H1 (cell line): ENCODE results near the gene STK32A. TPM values are rescaled to one million over a fixed set of nuclear protein-coding genes. Genes with fewer than 3 reads are reported as not detected.

Experiments used
- CTCF ChIA-PET: fragments of 300-600 bp; sonication (Branson Sonifier 250); formaldehyde crosslinking; loops from one replicate; lab custom pipeline; 2021; ENCODE audit not compliant: partially characterized antibody; lab: Charles Lee
- POLR2A ChIA-PET: fragments of 300-600 bp; sonication (Branson Sonifier 250); formaldehyde crosslinking; loops from one replicate; lab custom pipeline; 2021; ENCODE audit warnings: inconsistent platforms; ENCODE audit not compliant: partially characterized antibody; lab: Charles Lee
- DNase-seq, 2 experiments: peaks; one replicate each; pipeline versions ENCODE4 v3.0.0 to v3.0.0-alpha.2; 2010 to 2022; ENCODE audit warnings: low spot score in 2 of 2, low read depth in 1 of 2, mixed read lengths in 1 of 2
- FAIRE-seq: peaks from 2 replicates; lab custom pipeline; 2011; peaks lifted over from hg19 to GRCh38; lab: Jason Lieb, UNC
- H2AFZ ChIP-seq: 2 replicates; pipeline ENCODE4 v1.8.1; 2012; ENCODE audit warnings: low read length, inconsistent platforms
- H2AK5ac ChIP-seq: 2 replicates; pipeline ENCODE4 v1.6.1; 2013; ENCODE audit warnings: low read depth, low read length
- H2BK120ac ChIP-seq: replicated peaks from 2 replicates; pipeline ENCODE3; 2013; ENCODE audit warnings: low read depth, low read length, inconsistent platforms
- H2BK12ac ChIP-seq: 2 replicates; pipeline ENCODE4 v1.6.1; 2013; ENCODE audit warnings: low read depth, low read length
- H2BK15ac ChIP-seq: 2 replicates; pipeline ENCODE4 v1.6.1; 2013; ENCODE audit warnings: low read length
- H2BK20ac ChIP-seq: 2 replicates; pipeline ENCODE4 v1.6.1; 2013; ENCODE audit warnings: low read length
- H2BK5ac ChIP-seq: 2 replicates; pipeline ENCODE4 v1.6.1; 2013; ENCODE audit warnings: low read depth, low read length
- H3K14ac ChIP-seq: 2 replicates; pipeline ENCODE4 v1.6.1; 2013; ENCODE audit warnings: inconsistent platforms; ENCODE audit not compliant: insufficient read length
- H3K18ac ChIP-seq: 2 replicates; pipeline ENCODE4 v1.6.1; 2013; ENCODE audit warnings: low read length; ENCODE audit errors: extremely low read depth
- H3K23ac ChIP-seq: 2 replicates; pipeline ENCODE4 v1.6.1; 2013; ENCODE audit warnings: inconsistent platforms; ENCODE audit not compliant: insufficient read length
- H3K23me2 ChIP-seq: 2 replicates; pipeline ENCODE4 v1.6.1; 2013; ENCODE audit warnings: low read depth, low read length
- H3K27ac ChIP-seq: 2 replicates; pipeline ENCODE4 v1.6.1; 2011; ENCODE audit warnings: low read depth, low read length, inconsistent platforms
- H3K27me3 ChIP-seq, 4 experiments: replicated peaks in 1 of 4; 1 replicate in 1 of 4; 2 replicates in 3 of 4; pipeline versions ENCODE4 v1.6.1 to v1.8.1; 2011 to 2013; ENCODE audit warnings: low read length in 3 of 4, mild to moderate bottlenecking in 3 of 4, inconsistent platforms in 2 of 4, mixed read lengths in 2 of 4, moderate library complexity in 1 of 4; ENCODE audit not compliant: control insufficient read depth in 3 of 4, insufficient read depth in 3 of 4; ENCODE audit errors: extremely low read depth in 1 of 4
- H3K36me3 ChIP-seq, 4 experiments: 2 replicates each; pipeline versions ENCODE4 v1.6.1 to v1.8.1; 2011 to 2013; ENCODE audit warnings: mild to moderate bottlenecking in 4 of 4, low read length in 3 of 4, moderate library complexity in 2 of 4, control low read depth in 1 of 4, inconsistent platforms in 1 of 4; ENCODE audit not compliant: insufficient read depth in 4 of 4, control insufficient read depth in 2 of 4
- H3K4ac ChIP-seq: replicated peaks from 2 replicates; pipeline ENCODE3; 2013; ENCODE audit warnings: low read length, low read depth, mixed read lengths, inconsistent platforms; ENCODE audit not compliant: insufficient read length
- H3K4me1 ChIP-seq, 4 experiments: replicated peaks in 1 of 4; 1 replicate in 1 of 4; 2 replicates in 3 of 4; pipeline versions ENCODE4 v1.6.1 to v1.8.1; 2011 to 2013; ENCODE audit warnings: low read length in 3 of 4, inconsistent platforms in 2 of 4, mixed read lengths in 1 of 4; ENCODE audit not compliant: insufficient read depth in 4 of 4, control insufficient read depth in 3 of 4
- H3K4me2 ChIP-seq, 2 experiments: 2 replicates each; pipeline versions ENCODE4 v1.6.1 to v1.8.1; 2011 to 2013; ENCODE audit warnings: low read depth in 2 of 2, low read length in 2 of 2, control low read depth in 1 of 2, inconsistent platforms in 1 of 2, mild to moderate bottlenecking in 1 of 2; ENCODE audit not compliant: insufficient read depth in 1 of 2
- H3K4me3 ChIP-seq, 4 experiments: fragments of 200-600, 300-600 bp in 1 of 4; sonication (generic), shearing (Covaris generic), sonication (Bioruptor Twin) in 1 of 4; 2 replicates each; pipeline versions ENCODE4 v1.5.1 to v1.8.1; 2011 to 2016; ENCODE audit warnings: low read length in 4 of 4, low read depth in 3 of 4, control low read depth in 2 of 4, inconsistent platforms in 2 of 4, mild to moderate bottlenecking in 2 of 4, mixed read lengths in 1 of 4, moderate library complexity in 1 of 4; ENCODE audit not compliant: insufficient read depth in 2 of 4; ENCODE audit errors: extremely low read depth in 1 of 4
- H3K56ac ChIP-seq: replicated peaks from 2 replicates; pipeline ENCODE3; 2013; ENCODE audit warnings: low read depth, mild to moderate bottlenecking, mixed read lengths, low read length, inconsistent platforms; ENCODE audit not compliant: insufficient read length
- H3K79me1 ChIP-seq: 2 replicates; pipeline ENCODE4 v1.6.1; 2013; ENCODE audit warnings: low read depth, low read length, control low read depth
- H3K79me2 ChIP-seq, 2 experiments: 2 replicates each; pipeline versions ENCODE4 v1.6.1 to v1.8.1; 2012 to 2013; ENCODE audit warnings: low read length in 2 of 2, mild to moderate bottlenecking in 2 of 2, inconsistent platforms in 1 of 2; ENCODE audit not compliant: insufficient read depth in 2 of 2, control insufficient read depth in 1 of 2
- H3K9ac ChIP-seq, 4 experiments: replicated peaks in 1 of 4; 1 replicate in 1 of 4; 2 replicates in 3 of 4; pipeline versions ENCODE4 v1.6.1 to v1.8.1; 2011 to 2013; ENCODE audit warnings: low read depth in 3 of 4, low read length in 3 of 4, control low read depth in 2 of 4, mild to moderate bottlenecking in 2 of 4, moderate library complexity in 2 of 4, inconsistent platforms in 1 of 4; ENCODE audit errors: extremely low read depth in 1 of 4
- H3K9me3 ChIP-seq, 2 experiments: 2 replicates each; pipeline versions ENCODE4 v1.6.1 to v1.8.1; 2012 to 2013; ENCODE audit warnings: mild to moderate bottlenecking in 2 of 2, moderate library complexity in 2 of 2, control low read depth in 1 of 2, inconsistent platforms in 1 of 2, low read depth in 1 of 2, low read length in 1 of 2, mixed read lengths in 1 of 2; ENCODE audit not compliant: insufficient read depth in 2 of 2
- H4K20me1 ChIP-seq, 2 experiments: replicated peaks in 1 of 2; 2 replicates each; pipeline versions ENCODE3 to v1.8.1; 2011 to 2013; ENCODE audit warnings: inconsistent platforms in 2 of 2, low read length in 2 of 2, mild to moderate bottlenecking in 1 of 2; ENCODE audit not compliant: insufficient read depth in 2 of 2, control insufficient read depth in 1 of 2
- H4K5ac ChIP-seq: 2 replicates; pipeline ENCODE4 v1.6.1; 2013; ENCODE audit warnings: low read length, low read depth, mixed read lengths, inconsistent platforms; ENCODE audit not compliant: insufficient read length
- H4K8ac ChIP-seq: 2 replicates; pipeline ENCODE4 v1.8.0; 2013; ENCODE audit warnings: mild to moderate bottlenecking, moderate library complexity, low read length, inconsistent platforms; ENCODE audit not compliant: insufficient read depth; ENCODE audit errors: extremely low read depth
- H4K91ac ChIP-seq: replicated peaks from 2 replicates; pipeline ENCODE3; 2013; ENCODE audit warnings: low read length, mixed read lengths, inconsistent platforms; ENCODE audit not compliant: insufficient read length
- ASH2L ChIP-seq: fragments of 200-600, 300-600 bp; sonication (generic); IDR thresholded peaks from one replicate; pipeline ENCODE4 v1.7.1; 2017; ENCODE audit warnings: low read length
- BRCA1 ChIP-seq: IDR thresholded peaks from 2 replicates; pipeline ENCODE4 v1.6.1; 2012; ENCODE audit warnings: low read depth, low read length, improper control_type of control experiment
- RAD21 ChIP-seq, 2 experiments: IDR thresholded peaks in 1 of 2; conservative IDR thresholded peaks in 1 of 2; 2 replicates each; pipeline ENCODE4 v1.6.1; 2011; ENCODE audit warnings: low read depth in 2 of 2, low read length in 2 of 2, improper control_type of control experiment in 1 of 2, inconsistent platforms in 1 of 2, mild to moderate bottlenecking in 1 of 2, moderate library complexity in 1 of 2
- WGBS, 2 experiments: shearing (Covaris generic) in 1 of 2; methylation state at CpG; one replicate each; pipeline versions ENCODE4 v1.1.6 to v1.1.7; 2013 to 2015; ENCODE audit warnings: low lambda C conversion rate in 2 of 2, mixed read lengths in 2 of 2, inconsistent platforms in 1 of 2, low coverage in 1 of 2, missing lambda C conversion rate in 1 of 2; ENCODE audit not compliant: insufficient replicate concordance in 2 of 2, insufficient coverage in 1 of 2, insufficient read length in 1 of 2; ENCODE audit errors: extremely low coverage in 1 of 2, missing lambda C conversion rate in 1 of 2; 5-methylcytosine and 5-hydroxymethylcytosine counted together
- polyA plus RNA-seq, 7 experiments: library from polyadenylated mRNA; depleted of rRNA in 3 of 7; stranded (reverse) in 5 of 7; unstranded in 2 of 7; fragments of >200 nt in 5 of 7; fragments of 200-250 nt in 2 of 7; gene quantifications; 1 replicate in 5 of 7; 2 replicates in 1 of 7; 4 replicates in 1 of 7; pipeline versions ENCODE4 v1.2.1 to v1.2.3, GENCODE V29; 2011 to 2013; ENCODE audit warnings: missing spikeins in 2 of 7, mixed read lengths in 2 of 7
- total RNA-seq: library from RNA; stranded (reverse); fragmentation: NEBNext Ultra II Directional; extraction: Animal tissue kit (Norgen Biotek cat#: 25700); gene quantifications from 2 replicates; pipeline ENCODE4 v1.2.1, GENCODE V29; 2021
- TF ChIP-seq, protein P1 (sequence below), 3 experiments: IDR thresholded peaks; 1 replicate in 2 of 3; 2 replicates in 1 of 3; pipeline versions ENCODE4 v1.5.1 to v1.6.1; 2011; ENCODE audit warnings: low read length in 3 of 3, mild to moderate bottlenecking in 3 of 3, inconsistent platforms in 2 of 3, low read depth in 1 of 3, moderate library complexity in 1 of 3; ENCODE audit not compliant: insufficient read depth in 1 of 3; ENCODE audit errors: control extremely low read depth in 1 of 3

Gene STK32A
- total and polyA plus RNA-seq, 2 of the 8 experiments (the other 6 are each of a cell fraction or from before 2014, with no cell fraction given): 1.3 to 2.5 TPM

- POLR2A ChIA-PET: no interaction called here
- H3K56ac ChIP-seq: no peak overlapping the region
- H3K18ac ChIP-seq: no peak overlapping the region
- no peak overlapping the region for H3K27ac ChIP-seq
- H4K5ac ChIP-seq: no peak overlapping the region
- no peaks in the 10 kb centered on the region for H4K20me1 ChIP-seq
- H2AK5ac ChIP-seq: no peak overlapping the region
- no peak overlapping the region for H3K4ac ChIP-seq
- H2BK20ac ChIP-seq: no peak overlapping the region
- CTCF ChIA-PET: interaction anchor here (0.7 to 5.2 kb wide), 9 partner anchors 8 to 157 kb away, joined by 3 to 30 read pairs (median 3); no protein-coding TSS in a partner anchor
- no peak for DNase-seq
- no peaks in the 10 kb centered on the region for H3K4me1 ChIP-seq
- H2BK15ac ChIP-seq: no peak overlapping the region
- no peak overlapping the region for H3K23ac ChIP-seq
- H3K9me3 ChIP-seq: no peaks in the 10 kb centered on the region
- no peaks in the 10 kb centered on the region for H3K23me2 ChIP-seq
- H2BK5ac ChIP-seq: no peak overlapping the region
- H2BK12ac ChIP-seq: no peak overlapping the region
- no peak overlapping the region for H3K4me2 ChIP-seq
- TF ChIP-seq, protein P1, sequence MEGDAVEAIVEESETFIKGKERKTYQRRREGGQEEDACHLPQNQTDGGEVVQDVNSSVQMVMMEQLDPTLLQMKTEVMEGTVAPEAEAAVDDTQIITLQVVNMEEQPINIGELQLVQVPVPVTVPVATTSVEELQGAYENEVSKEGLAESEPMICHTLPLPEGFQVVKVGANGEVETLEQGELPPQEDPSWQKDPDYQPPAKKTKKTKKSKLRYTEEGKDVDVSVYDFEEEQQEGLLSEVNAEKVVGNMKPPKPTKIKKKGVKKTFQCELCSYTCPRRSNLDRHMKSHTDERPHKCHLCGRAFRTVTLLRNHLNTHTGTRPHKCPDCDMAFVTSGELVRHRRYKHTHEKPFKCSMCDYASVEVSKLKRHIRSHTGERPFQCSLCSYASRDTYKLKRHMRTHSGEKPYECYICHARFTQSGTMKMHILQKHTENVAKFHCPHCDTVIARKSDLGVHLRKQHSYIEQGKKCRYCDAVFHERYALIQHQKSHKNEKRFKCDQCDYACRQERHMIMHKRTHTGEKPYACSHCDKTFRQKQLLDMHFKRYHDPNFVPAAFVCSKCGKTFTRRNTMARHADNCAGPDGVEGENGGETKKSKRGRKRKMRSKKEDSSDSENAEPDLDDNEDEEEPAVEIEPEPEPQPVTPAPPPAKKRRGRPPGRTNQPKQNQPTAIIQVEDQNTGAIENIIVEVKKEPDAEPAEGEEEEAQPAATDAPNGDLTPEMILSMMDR (IDR thresholded peaks at IDR 0.05; ENCODE audit: control extremely low read depth in 1 of 3, insufficient read depth in 1 of 3, low read depth in 1 of 3, low read length in 3 of 3): peak in 2 of 3 experiments; percentile 24 to 43; a peak in 2 of 4 replicates
- TF ChIP-seq RAD21 (IDR thresholded peaks at IDR 0.05 in 1 of 2, conservative IDR thresholded peaks at IDR 0.05 in 1 of 2; ENCODE audit: low read depth in 2 of 2, low read length in 2 of 2): peak; percentile 7 to 42; a peak in 3 of 4 replicates
- no peak for TF ChIP-seq BRCA1
- TF ChIP-seq ASH2L: no peak
- H3K27me3 ChIP-seq: no peaks in the 10 kb centered on the region
- no peak overlapping the region for H2BK120ac ChIP-seq
- no peak overlapping the region for H2AFZ ChIP-seq
- no peak overlapping the region for H3K14ac ChIP-seq
- no peaks in the 10 kb centered on the region for H3K79me1 ChIP-seq
- no peaks in the 10 kb centered on the region for H3K36me3 ChIP-seq
- H4K8ac ChIP-seq: no peak overlapping the region
- no peak overlapping the region for H3K4me3 ChIP-seq
- FAIRE-seq: no peak
- H3K79me2 ChIP-seq: no peaks in the 10 kb centered on the region
- H3K9ac ChIP-seq: no peak overlapping the region
- H4K91ac ChIP-seq: no peak overlapping the region
- 85% methylated on average over 5 of the region's 5 CpGs; no CpG with 5 or more reads in 1 of the 2 experiments for WGBS, 2 experiments
These were observed 111.3 kb downstream of the STK32A start for GRCh38 chr5:147346006-147346561.
